ENCODE measurements around the gene RNF11.

- TF ChIP-seq POLR2A (IDR thresholded peaks at IDR 0.05) (no peak), CTCF (IDR thresholded peaks at IDR 0.05) (no peak)
These were observed 72.6 kb downstream of the RNF11 start for GRCh38 chr1:51308636-51309035.

Measured in esophagus squamous epithelium (tissue), 4 donors.